NCI-H2227 (cell line): ENCODE data around the gene ANKRD55.
"Not testable (repeated sequence)": the region's sequence is repeated elsewhere in the genome, so short reads cannot be mapped to it uniquely, and the experiment has no call there.

Experiments used
- DNase-seq: peaks from one replicate; lab custom pipeline; 2025; ENCODE audit not compliant: unreplicated experiment; lab: John Stamatoyannopoulos, UW

Gene ANKRD55

DNA sequence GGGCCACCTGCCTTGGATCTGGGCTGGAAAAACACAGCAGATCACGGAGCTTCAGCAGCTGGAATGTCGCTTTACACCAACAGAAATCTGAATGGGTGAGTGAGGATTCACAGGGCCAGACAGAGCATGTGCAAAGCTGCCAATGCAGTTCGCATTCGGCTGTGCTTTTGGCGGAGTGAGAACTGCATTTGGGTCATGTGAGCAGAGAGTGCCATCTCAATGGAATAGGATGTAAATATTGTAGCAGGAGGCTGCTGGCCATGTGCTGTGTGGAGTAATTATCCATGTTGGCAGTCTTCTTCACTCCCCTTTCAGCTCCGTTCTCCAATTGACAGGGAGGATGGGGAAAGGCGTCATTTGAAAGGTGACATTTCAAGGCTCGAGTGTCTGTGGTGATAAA lies at the start of gene ANKRD55:
Gene ANKRD55 (minus strand): TSS at position 101 of the 400 bp plus-strand sequence. CDS start 417 bp downstream, outside the sequence.
- peak; percentile 22 for DNase-seq

DNA sequence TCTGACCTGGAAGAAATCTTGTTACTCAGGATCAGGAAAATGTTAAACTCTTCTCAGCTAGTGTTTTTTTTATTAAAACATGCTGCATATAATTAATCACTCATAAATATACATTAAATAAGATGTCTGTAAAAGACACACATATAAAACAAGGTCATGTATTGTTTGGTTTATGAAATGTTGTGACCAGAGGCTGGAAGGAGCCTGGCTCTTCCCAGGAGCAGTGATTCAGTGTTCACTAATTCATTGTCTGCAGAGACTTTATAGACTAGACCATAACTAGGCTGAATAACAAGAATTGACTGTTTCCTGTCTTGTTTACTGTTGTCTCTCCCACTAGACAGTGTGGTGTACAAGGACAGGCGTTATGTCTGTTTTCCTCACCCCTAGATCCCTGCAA lies 49.1 kb upstream of the ANKRD55 start:
- DNase-seq = no peak

DNA sequence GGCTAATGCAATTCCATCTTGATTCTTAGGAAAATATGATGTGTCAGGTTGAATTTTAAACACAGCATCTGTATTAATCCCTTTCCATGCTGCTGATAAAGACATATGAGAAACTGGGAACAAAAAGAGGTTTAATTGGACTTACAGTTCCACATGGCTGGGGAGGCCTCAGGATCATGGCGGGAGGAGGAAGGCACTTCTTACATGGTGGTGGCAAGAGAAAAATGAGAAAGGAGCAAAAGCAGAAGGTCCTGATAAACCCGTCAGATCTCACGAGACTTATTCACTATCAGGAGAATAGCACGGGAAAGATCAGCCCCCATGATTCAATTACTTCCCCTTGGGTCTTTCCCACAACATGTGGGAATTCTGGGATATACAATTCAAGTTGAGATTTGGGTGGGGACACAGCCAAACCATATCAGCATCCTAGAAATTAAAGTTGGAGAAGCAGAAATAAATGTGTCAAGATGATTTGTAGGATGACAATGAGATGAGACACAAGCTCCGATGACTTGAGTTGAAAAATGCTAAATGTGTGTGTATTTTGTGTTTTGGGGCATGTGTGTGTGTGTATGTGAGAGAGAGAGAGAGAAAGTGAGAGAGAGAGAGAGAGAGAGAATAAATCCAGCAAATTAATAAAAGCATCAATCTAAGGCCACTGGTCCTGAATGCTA lies 48.5 kb upstream of the ANKRD55 start:
- no peak for DNase-seq

DNA sequence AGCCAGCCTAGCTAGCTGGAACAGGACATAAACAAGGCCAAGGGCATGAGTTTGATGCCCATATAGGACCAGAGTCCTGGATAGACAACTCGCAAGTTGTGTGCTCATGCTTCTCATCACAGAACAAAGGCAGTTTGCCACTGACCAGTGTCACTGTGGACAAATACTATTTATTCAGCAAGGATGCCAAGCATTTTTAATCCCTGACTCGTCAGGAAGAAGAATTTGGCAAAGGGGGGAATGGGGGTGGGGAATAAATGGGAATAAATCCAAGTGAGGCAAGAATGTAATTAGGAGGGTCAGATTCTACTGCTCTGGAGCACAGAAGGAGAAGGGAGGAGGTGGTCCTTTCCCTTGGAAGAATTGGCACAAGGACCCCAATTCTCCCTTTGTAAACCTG lies 46.8 kb upstream of the ANKRD55 start:
- no peak for DNase-seq

DNA sequence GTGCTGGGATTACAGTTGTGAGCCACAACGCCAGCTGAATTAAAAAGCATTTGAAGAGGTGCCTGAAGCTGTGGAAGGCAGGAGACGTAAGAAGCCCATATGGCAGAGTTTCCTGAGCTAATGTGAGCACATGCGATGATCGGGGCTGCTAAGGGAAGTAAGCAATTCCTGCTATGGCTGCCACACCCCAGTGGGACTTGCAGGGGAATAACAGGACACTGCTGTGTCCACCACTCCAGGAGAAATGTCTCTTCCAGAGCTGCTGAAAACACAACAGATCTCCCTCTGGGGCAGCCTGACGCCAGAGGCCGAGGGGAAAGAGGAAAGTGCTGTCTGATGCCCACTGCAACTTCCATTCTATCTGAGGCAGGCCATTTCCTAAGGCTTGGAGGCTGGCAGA lies 46.2 kb upstream of the ANKRD55 start:
- DNase-seq = no peak

DNA sequence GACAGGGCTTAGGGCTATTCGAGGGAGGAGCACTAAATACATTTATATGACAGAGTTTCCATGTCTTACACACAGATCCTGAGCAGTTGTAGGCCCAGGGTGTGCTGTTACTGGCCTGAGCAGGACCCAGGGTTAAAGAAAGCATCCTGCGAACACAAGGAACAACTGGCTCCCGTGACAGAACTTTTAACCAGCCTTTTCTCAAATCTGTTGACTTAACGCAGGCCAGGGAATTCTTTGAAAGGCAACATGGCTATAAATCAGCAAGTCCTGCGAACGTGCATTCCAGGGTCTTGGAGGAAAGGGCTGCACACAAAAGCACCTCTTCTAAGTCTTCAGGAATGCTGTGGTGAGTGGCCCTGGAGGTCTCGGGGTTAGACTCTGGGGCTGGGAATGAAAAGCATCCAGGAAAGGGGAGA lies 45.2 kb upstream of the ANKRD55 start:
- DNase-seq = no peak

DNA sequence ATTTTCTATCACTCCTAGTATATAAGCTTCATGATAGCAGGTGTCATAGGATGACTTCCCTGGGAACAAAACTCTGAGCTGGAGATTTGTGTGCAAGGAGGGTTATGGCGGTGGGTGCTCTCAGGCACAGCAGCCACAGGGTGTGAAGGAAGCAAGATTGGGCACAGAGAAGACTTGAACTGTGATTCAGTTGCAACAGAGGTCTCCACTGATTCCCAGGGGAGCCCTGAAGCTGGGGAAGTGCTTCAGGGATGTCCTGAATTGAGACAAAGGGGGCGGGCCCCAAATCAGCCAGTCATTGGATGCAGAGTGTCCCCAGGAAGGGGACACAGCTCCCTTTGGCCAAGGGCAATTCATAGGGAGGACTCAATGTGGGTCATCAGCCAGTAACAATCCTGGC lies 44.4 kb upstream of the ANKRD55 start:
- DNase-seq = no peak

DNA sequence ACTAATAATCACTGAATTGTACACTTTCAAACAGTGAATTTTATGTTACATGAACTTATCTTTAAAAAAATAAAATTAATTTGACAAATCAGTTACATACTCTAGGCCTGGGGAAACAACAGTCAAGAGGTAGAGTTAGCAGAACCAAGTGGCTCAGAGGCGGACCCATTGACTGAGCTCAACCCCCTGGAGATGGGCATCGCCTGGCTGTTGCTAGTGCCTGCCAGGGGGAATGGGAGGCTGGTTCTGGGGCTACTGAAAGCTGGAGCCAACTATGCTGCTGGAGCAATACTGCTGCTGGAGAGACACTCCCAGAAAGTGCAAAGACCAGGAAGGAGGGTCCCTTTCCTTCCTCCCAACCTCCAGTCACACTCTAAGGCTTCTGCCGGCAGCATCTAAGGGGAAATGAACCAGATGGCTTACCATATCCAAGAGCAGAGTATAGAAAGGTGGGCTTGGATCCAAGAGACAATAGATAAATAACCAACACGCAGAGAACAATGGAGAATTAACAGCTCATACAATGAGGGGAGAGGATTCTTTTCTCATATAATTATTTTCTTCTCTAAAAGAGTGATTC lies 40.3 kb upstream of the ANKRD55 start:
- no peak for DNase-seq

DNA sequence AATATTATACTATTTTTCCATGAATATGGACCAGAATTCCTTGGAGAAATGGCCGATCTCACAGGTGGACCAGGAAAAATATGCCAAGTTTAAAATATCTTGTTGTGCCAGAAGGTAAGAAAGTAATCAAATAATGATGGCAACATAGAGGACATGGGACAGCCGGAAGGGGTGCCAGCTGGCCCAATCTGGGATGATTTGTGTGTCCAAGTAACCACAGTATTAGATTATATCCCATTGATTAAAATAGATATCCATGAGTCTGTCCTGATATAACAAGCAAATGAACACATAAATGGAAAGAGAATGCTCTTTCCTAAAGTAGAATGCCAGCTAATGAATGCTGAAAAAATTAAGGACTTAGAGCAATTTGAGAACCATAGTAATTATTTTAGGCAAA lies 39.6 kb upstream of the ANKRD55 start:
- no peak for DNase-seq

DNA sequence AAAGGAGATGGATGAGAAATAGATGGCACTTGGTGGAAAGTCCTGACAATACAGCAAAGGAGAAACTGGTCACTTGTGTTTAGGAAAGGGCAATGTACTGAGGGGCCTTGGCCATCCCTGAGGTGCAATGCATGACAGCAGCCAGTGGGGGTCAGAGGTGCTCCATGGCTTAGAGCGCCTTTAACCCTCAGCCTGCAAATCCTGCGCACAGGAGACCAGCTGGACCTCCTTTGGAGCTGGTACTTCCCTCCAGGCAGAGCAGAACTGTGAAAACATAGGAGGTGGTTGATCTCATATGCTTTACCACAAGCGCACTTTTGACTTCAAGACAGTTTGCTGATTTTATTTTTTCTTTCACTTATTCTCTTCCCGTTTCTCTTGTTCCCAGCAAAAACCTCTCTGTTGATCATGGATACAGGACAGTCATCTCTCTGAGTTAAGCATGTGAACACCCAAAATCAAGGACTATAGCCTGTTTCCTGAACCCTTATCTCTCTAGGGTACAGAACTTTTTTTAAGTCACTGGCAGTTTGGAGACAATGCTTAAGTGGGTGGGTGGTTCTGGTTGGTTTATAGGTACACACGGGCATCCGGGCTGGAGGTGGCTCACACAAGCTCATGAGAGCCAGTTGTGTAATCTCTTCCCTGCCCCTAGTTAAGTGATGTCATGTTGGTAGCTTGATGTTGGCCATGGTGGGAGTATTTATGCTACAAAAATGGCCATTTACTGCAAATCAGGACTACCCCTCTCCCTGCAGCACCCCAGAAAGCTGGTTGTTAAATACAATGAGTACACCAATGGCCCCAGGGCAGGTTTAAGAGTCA lies 37.6 kb upstream of the ANKRD55 start:
- peak; percentile 44 for DNase-seq

DNA sequence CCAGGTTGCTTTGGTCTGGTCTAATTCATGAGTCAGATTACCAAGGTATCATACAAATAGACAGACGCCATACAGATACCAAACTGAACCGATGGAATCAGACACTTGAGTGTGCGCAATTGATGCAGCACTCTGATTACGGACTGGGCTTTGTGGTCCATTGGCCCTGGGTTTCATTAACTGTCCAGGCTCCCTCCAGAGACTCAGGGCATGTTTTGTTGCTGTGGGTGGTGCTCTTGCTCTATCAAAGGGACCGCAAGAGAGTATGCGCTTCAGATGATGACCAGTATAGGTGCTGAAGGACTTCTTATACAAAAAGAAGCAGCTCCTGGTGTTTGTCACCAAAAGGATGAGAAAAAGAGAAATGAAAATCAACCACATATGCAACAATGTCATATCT lies 36.9 kb upstream of the ANKRD55 start:
- no peak for DNase-seq

DNA sequence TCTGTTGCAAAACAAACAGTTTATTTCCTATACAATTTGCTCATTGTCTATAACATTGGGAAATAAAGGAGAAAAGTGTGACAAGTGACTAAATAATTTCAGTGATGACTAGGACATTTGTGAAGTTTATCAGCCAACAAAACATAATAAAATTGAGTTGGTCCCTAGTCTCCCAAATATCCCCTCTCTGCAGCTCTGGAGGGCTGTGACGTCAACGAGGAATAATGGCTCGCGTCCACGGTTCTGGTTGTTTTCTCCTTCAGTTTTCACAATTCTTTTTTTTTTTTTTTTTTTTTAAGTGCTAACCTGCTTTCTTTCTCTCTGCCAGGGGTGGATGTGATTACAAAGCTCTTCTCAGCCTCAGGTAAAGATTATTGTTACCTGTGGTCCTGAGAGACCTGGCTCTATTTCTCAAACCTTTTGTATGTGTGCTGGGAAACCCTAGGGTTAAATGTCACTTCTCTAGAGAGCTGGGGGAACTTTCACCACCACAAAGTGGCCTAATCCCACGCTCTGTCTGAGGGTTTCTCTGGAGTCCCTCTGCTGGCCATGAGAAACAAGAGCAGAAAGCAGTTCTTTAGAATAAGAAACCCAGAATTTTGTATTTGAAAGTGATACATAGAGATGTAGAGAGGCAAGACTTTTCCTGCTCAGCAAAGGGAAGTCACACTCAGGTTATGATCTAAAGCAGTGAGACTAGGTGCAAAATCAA lies 36.2 kb upstream of the ANKRD55 start:
- DNase-seq = no peak

DNA sequence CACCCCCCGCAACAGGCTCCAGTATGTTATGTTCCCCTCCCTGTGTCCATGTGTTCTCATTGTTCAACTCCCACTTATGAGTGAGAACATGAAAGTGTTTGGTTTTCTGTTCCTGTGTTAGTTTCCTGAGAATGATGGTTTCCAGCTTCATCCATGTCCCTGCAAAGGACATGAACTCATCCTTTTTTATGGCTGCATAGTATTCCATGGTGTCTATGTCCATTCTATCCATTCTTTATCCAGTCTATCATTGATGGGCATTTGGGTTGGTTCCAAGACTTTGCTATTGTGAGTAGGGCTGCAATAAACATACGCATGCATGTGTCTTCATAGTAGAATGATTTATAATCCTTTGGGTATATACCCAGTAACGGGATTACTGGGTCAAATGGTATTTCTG lies 35.6 kb upstream of the ANKRD55 start:
- DNase-seq = not testable (repeated sequence)

DNA sequence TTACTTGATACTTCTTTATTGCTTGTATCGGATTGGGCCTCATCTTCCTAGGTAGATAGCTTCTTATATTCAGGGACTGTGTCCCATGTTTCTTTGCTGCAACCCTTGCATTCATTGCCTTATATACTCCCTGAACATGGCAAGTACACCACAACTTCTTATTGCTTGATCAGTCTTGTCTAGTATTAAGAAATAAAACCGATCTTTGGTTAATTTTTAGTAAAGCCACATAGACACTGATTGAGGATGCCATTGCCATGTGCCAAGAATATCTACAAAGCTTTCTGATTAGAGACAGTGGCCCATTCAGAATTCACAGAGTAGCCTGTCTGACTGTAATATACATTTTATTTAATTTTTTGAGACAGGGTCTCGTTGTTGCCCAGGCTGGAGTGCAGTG lies 34.7 kb upstream of the ANKRD55 start:
- no peak for DNase-seq

DNA sequence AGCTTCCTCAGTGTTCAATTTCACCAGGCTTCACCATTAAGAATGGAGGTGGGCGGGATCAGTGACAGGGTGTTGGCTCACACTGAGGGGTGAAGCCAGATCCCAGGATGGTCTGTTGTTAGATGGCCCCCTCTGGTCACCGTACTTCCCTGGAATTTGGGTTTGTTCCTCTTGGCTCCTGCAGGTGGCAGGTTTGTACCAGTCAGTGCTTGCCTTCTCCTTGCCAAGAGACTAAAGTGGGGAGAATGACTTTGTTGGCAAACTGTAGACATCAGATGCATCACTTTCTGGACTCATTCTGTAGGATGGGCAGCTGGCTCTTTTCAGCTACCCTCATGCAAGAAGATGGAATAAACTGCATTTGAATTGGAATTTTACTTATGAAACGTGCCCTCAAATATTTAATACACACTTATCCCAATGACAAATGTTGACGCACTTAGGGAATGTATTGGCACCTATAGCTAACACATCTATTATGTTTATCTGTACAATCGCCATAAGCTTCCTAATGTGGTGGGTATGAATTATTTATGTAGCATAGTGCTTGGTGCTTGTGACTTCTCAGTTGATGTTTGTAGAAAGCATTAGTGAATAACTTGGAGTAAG lies 31.4 kb upstream of the ANKRD55 start:
- DNase-seq = peak; percentile 17

DNA sequence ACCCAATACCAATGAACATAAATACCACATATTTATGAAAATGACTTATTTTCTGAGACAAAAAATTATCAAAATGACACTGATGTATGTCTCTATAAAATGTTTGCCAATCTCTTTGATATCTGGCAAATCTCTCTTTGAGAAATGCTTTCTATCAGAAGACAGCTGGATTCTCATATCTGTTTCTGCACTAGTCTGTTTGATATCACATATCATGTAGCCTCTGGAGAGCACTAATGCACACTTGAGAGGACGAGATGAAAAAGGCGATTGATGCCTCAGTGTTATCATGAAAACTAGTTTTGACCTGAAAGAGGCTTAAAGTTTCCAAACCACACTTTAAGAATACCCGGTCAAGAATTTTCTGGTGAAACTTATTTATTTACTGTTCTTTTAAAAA lies 29.1 kb upstream of the ANKRD55 start:
- no peak for DNase-seq

DNA sequence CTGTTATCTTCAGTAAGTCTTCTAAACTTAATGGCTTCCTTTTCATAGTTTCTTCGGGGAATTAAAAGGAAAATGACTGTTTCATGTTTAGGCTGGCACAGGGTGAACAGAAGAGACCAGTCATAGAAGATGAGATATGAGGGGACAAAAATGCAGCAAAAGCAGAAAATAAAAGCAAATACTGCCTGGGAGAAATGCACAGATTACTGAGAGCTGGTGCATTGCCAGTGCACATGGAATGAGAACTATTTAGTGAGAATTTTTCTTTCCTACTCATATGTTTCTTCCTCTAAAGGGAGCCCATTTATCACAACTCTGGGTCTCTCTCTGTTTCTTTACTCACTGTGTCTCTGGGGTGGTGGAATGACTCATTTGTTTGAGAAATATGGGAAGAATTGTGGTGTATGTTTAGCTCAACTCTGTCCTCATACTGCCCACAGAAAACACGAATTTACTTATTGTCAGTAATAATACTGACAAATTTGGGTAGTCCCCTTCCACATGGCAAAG lies 25.9 kb upstream of the ANKRD55 start:
- DNase-seq = no peak

DNA sequence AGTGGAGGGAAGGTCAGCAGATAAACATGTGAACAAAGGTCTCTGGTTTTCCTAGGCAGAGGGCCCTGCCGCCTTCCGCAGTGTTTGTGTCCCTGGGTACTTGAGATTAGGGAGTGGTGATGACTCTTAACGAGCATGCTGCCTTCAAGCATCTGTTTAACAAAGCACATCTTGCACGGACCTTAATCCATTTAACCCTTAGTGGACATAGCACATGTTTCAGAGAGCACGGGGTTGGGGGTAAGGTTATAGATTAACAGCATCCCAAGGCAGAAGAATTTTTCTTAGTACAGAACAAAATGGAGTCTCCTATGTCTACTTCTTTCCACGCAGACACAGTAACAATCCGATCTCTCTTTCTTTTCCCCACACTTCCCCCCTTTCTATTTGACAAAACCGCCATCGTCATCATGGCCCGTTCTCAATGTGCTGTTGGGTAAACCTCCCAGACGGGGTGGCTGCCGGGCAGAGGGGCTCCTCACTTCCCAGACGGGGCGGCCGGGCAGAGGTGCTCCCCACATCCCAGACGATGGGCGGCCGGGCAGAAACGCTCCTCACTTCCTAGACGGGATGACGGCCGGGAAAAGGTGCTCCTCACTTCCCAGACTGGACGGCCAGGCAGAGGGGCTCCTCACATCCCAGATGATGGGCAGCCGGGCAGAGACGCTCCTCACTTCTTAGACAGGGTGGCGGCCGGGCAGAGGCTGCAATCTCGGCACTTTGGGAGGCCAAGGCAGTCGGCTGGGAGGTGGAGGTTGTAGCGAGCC lies 24.8 kb upstream of the ANKRD55 start:
- not testable (repeated sequence) for DNase-seq

DNA sequence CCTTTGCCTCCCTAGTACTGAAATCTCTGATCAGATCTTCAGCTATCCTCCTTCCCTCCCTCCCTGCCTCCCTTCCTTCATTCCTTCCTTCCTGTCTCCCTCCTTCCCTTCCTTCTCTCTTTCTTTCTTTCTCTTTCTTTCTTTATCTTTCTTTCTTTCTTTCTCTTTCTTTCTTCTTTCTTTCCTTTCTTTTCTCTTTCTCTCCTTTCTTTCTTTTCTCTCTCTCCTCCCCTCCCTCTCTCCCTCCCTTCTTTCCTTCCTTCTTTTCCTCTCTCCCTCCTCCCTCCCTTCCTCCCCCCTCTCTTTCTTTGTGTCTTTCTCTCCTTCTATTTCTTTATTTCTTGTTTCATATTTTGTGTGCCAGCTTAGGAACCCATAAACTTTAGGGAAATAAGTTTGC lies 23.9 kb upstream of the ANKRD55 start:
- DNase-seq = no peak

DNA sequence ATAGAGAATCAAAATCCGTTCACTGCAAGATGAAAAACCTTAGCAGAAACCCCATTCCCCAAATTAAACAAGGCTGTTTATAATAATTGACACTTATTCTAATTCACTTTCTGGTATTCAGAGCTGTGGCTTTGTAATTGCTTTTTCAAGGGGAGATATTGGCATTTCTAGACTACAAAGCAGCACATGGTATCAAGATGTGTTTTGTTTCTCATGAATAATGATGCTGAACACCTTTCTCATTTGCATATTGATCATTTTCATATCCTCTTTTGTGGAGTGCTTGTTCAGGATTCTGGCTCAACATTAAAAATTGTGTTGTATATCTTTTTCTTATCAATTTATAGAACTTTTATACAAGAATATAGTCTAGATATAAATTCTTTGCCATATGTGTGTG lies 22.4 kb upstream of the ANKRD55 start:
- DNase-seq = no peak
